ENCODE data around the gene CCT7.

GRCh38 chr2:73253400-73253799, 19.3 kb downstream of the CCT7 start:
- no peak for TF ChIP-seq POLR2A (IDR thresholded peaks at IDR 0.05; ENCODE audit: low read length)
- TF ChIP-seq GATA1 (IDR thresholded peaks at IDR 0.05; ENCODE audit: low read depth, low read length) = no peak

Measured in erythroblast (primary cell).